ENCODE data around the gene SLC24A4.

DNA sequence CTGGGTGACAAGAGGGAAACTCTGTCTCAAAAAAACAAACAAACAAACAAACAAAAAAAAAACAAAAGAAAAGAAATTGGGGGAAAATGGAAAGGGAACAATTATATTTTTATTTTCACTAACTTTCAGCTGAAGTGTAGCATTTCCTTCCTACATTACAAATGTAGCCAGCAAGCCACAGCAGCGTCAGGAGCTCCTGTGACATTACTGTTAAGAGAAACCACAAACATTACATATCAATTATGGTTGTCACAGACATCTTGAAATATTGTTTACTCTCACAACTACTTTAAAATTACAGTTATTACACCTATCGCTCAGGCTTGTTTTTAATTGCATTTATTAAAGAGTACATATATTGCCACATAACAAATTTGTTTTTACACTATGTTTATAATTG lies 49.8 kb upstream of the SLC24A4 start:
- TF ChIP-seq, protein P1, sequence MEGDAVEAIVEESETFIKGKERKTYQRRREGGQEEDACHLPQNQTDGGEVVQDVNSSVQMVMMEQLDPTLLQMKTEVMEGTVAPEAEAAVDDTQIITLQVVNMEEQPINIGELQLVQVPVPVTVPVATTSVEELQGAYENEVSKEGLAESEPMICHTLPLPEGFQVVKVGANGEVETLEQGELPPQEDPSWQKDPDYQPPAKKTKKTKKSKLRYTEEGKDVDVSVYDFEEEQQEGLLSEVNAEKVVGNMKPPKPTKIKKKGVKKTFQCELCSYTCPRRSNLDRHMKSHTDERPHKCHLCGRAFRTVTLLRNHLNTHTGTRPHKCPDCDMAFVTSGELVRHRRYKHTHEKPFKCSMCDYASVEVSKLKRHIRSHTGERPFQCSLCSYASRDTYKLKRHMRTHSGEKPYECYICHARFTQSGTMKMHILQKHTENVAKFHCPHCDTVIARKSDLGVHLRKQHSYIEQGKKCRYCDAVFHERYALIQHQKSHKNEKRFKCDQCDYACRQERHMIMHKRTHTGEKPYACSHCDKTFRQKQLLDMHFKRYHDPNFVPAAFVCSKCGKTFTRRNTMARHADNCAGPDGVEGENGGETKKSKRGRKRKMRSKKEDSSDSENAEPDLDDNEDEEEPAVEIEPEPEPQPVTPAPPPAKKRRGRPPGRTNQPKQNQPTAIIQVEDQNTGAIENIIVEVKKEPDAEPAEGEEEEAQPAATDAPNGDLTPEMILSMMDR (tag by site-specific recombination; IDR thresholded peaks at IDR 0.05): no peak
- TF ChIP-seq TCF7L2 (IDR thresholded peaks at IDR 0.05; ENCODE audit: borderline replicate concordance, low read depth, low read length) (no peak), ZNF132 (tag by site-specific recombination; IDR thresholded peaks at IDR 0.05; ENCODE audit: borderline replicate concordance) (no peak), ZFP3 (tag by site-specific recombination; IDR thresholded peaks at IDR 0.05; ENCODE audit: low read depth) (no peak)

Data from HEK293 (cell line).